ENCODE results near the gene CMKLR1. TPM values are rescaled to one million over a fixed set of nuclear protein-coding genes. Genes with fewer than 3 reads are reported as not detected.

The CMKLR1 gene
- total RNA-seq, 4 donors from 2014 or later, result 1.1 to 7.5 (median 3.7) TPM

DNA sequence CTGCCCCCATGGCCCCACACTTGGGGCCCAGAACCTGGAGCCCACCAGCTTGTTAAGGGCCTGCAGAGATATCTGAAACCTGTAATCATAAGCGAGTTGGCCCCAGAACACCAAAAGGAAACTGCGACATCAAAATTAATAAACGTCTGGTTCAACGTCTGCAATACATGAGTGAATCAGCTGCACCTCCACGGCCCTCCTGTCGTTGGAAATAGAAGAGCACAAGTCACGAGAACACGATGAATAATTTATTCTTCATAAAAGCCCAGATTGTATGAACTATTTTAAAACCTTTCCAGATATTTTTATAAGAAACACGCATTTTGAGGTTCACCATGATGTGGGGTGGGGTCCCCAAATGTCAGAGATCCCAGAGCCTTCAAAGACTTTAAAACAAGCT is 9.7 kb upstream of the CMKLR1 start:
- H3K4me3 ChIP-seq (ENCODE audit: low read depth, poor library complexity, severe bottlenecking), result no peak overlapping the region
- no peak for TF ChIP-seq CTCF (IDR thresholded peaks at IDR 0.05)
- no peak for TF ChIP-seq POLR2A (IDR thresholded peaks at IDR 0.05)
- no peak for DNase-seq (ENCODE audit: low spot score in 2 of 2)
- intact Hi-C loops (cut with DNase I; ENCODE audit: low total_unique reads), result no loop called here
- WGBS, 2 donors, result 61 to 69% methylated on average over 9 of the region's 9 CpGs

DNA sequence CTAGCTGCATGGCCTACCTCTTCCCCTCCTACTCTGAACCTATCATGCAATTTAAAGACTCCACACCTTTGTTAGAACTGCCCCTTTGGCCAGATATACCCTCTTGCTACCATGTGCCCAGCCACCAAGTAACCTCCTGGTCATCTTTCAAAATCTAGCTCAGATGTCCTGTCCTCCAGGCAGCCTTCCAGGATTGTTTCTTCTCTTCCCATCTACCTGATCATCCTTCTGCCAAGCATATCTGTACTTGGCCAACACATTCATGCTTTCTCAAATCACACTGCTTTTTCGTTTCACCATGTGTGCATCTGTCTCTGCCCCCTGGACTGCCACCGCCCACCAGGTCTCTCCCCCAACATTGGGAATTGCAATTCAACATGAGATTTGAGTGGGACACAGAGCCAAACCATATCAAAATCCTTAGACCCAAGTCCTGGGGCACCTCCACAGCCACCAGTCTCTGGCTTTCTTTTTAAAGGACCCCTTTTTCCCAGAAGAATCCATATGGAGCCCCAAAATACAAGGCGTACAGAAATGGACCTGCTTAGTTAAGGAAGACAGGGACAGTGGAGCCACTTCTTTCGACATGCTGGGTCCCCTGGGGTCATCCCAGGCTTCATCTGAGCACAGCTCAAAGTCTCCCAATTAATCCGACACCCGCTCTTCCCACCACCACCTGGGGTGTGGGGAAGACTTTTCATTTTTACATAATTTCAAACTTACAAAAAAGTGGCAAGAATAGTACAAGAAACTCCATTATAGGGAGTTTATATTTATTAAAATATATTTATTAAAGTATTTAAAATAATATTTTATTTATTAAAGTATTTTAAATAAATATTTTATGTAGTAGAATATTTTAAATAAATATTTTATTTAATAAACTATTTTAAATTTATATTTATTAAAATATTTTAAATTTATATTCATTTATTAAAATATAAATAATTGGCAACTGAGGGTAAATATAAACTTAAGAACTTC is 7.9 kb upstream of the CMKLR1 start:
- H3K4me3 ChIP-seq (ENCODE audit: low read depth, poor library complexity, severe bottlenecking), result no peak overlapping the region
- intact Hi-C loops (cut with DNase I; ENCODE audit: low total_unique reads), result no loop called here
- DNase-seq (ENCODE audit: low spot score in 2 of 2), result no peak
- TF ChIP-seq POLR2A (IDR thresholded peaks at IDR 0.05) (no peak), CTCF (IDR thresholded peaks at IDR 0.05) (no peak)
- 88 to 93% methylated on average over 6 of the region's 6 CpGs for WGBS, 2 donors

- 52 to 69% methylated on average over 7 to 8 of the region's 8 CpGs for WGBS, 2 donors
- DNase-seq (ENCODE audit: low spot score in 2 of 2), result no peak
- intact Hi-C loops (cut with DNase I; ENCODE audit: low total_unique reads), result no loop called here
Observed at GRCh38 chr12:108345716-108346633, 6.9 kb upstream of the CMKLR1 start.

GRCh38 chr12:108342985-108343384 is 3.9 kb upstream of the CMKLR1 start:
- intact Hi-C loops (cut with DNase I; ENCODE audit: low total_unique reads), result no loop called here
- DNase-seq (ENCODE audit: low spot score in 2 of 2), result no peak
- TF ChIP-seq POLR2A (IDR thresholded peaks at IDR 0.05), result no peak
- TF ChIP-seq CTCF (IDR thresholded peaks at IDR 0.05), result no peak
- H3K4me3 ChIP-seq (ENCODE audit: low read depth, poor library complexity, severe bottlenecking), result no peak overlapping the region
- WGBS, 2 donors, result 61 to 63% methylated on average over 5 of the region's 5 CpGs

More at GRCh38 chr12:108345716-108346633, 6.9 kb upstream of the CMKLR1 start:
- H3K4me3 ChIP-seq (ENCODE audit: low read depth, poor library complexity, severe bottlenecking), result no peak overlapping the region
- no peak for TF ChIP-seq CTCF (IDR thresholded peaks at IDR 0.05)
- no peak for TF ChIP-seq POLR2A (IDR thresholded peaks at IDR 0.05)

DNA sequence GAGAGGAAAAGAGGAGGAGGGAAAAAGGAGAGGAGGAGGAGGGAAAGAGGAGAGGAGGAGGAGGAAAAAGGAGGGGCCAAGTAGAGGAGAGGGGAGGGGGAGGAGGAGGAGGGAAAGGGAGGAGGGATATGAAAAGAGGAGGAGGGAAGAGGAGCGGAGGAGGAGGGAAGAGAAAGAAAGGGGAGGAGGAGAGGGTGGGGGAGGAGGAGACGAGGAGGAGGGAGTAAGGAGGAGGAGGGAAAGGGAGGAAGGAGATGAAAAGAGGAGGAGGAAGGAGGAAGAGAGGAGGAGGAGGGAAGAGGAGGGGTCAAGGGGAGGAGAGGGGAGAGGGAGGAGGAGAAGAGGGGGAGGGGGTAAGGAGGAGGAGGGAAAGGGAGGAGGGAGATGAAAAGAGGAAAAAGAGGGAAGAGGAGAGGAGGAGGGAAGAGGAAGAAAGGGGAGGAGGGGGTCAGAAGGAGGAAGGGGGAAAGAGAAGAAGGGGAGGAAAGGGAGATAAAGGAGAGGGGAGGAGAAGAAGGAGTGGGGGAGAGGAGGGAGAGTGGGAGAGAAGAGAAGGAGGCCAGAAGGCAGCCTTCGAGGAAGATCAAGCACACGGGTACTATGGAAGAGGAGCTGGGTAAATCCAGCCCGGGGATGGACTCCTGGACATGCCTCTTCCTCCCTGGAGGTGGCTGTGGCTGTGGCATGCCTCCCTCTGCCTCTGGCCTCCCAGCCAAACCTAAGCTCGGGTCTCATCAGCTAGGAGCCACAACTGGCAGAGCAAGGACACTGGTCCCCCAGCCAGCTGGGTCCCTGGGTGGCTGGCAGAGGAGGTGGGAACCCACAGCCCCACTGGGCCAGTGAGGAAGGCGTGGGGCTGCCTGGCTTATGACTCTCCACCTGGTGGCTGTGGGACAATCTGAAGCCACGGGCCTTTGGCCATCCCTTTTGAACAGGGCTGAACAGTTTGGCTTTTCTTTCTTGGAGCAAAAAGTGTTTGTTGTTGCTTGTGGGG is 3.0 kb upstream of the CMKLR1 start:
- H3K4me3 ChIP-seq (ENCODE audit: low read depth, poor library complexity, severe bottlenecking), result no peak overlapping the region
- 73 to 80% methylated on average over 8 of the region's 8 CpGs for WGBS, 2 donors
- no peak for DNase-seq (ENCODE audit: low spot score in 2 of 2)
- TF ChIP-seq CTCF (IDR thresholded peaks at IDR 0.05) (no peak), POLR2A (IDR thresholded peaks at IDR 0.05) (no peak)
- intact Hi-C loops (cut with DNase I; ENCODE audit: low total_unique reads), result no loop called here

All from lower leg skin (tissue), 4 donors.